GM19455 (cell line): ENCODE results near the gene ZNF679.
"Not testable (repeated sequence)": the region's sequence is repeated elsewhere in the genome, so short reads cannot be mapped to it uniquely, and the experiment has no call there.

Experiments
- ATAC-seq: cut with Tn5 transposase; IDR thresholded peaks from one replicate; pipeline ENCODE4 v1.9.1; 2021; ENCODE audit not compliant: unreplicated experiment

ZNF679 gene

DNA sequence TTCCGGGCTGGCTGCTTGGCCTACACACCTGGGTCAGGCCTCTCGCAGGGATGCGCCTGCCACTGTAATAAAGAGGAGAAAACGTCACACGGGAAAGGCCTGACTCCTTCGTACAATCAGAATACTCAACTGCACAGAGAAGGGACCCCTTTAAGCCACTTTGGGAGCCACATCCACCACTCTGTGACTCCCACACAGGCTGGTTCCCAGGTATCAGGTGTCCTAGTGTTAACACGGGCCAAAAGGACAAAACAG is 79.7 kb downstream of the ZNF679 start:
- ATAC-seq, result no peak

DNA sequence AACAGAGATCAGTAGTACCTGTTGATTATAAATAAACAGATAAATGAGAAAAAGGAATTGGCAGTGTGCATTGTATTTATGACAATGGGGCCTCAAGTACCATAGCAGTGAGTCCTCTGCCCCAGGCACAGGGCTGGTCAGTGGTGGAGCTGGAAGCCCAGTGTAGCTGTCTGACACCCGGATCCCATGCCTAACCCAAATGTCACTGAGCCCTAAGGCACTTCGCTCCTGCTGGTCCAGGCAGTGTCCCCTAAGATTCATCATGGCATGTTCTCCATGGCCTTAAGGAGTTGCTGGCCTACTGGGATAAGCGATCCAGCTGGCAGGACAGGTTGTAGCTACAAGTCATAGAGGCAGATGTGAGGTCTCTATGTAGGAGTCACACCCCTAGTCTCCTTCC is 82.2 kb downstream of the ZNF679 start:
- ATAC-seq, result no peak

DNA sequence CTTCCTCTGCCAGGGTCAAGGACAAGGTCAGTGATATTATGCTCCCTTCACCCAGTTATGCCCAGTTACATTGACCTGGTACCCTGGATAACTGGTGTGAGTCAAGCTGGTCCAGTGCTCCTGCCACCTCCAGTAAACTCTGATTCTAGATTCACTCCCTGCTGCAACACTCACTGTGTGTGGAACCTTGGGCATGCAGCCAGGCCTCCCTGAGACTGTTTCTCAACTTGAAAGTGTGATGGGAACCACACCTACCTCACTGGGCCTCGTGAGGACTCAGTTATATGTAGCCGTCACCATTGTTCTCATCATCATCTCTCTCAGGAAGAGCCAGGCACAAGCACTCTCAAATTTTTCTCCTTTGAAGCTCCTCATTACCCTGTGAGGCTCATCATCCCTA is 84.6 kb downstream of the ZNF679 start:
- ATAC-seq, result no peak

DNA sequence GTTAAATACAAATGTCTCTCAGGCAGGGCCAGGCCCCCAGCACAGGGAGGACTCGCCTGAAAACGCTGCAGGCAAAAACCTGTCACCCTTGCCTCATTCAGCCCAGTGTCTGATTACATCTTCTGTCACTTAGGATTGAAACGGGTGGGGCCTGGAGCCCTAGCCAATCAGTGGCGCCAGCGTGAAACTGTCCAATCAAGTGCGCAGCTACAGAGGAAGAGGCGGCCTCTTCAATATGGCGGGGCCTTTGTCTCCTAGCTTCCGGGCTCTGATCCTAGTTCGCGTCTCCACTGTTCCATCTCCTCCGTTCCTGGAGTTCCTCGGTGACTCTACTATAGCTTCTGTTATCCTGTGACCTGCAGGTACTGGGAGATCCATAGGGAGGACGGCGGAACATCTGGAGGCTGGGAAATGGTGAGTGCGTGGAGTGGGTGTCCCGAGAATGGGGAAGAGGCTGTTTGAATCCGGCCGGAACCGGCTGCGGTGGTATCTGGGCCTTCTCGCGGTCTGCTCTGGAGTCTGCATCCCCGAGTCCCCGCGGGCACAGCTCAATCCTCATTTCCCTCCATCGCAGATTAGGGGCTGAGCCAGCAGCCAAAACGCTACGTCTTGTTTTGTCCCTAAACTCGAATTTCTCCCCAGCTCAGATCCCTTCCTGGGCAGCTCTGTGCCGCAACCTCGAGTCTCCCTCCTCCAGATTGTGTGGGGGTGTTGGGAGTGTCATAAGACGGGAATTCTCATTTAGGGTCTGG is 85.6 kb downstream of the ZNF679 start, which contains the start of gene ZNF736:
Gene ZNF736, plus strand, starts transcription at position 222 of the 752 bp plus-strand sequence. Its CDS starts 190 bp downstream, at position 412.
- ATAC-seq, result peak; percentile 100

DNA sequence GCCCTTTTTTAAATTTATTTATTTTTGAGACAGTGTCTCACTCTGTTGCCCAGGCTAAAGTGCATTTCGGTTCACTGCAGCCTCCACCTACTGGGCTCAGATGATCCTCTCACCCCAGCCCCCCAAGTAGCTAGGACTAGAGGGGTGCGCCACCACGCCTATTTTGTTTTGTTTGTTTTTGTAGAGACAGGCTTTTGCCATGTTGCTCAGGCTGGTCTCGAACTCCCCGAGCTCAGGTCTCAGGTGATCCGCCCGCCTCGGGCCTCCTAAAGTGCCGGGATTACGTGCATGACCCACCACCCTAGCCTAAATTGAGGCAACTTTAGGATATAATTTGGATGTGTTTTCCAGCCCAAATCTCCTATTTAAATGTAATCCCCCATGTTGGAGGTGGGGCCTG is 86.3 kb downstream of the ZNF679 start:
- ATAC-seq, result no peak

DNA sequence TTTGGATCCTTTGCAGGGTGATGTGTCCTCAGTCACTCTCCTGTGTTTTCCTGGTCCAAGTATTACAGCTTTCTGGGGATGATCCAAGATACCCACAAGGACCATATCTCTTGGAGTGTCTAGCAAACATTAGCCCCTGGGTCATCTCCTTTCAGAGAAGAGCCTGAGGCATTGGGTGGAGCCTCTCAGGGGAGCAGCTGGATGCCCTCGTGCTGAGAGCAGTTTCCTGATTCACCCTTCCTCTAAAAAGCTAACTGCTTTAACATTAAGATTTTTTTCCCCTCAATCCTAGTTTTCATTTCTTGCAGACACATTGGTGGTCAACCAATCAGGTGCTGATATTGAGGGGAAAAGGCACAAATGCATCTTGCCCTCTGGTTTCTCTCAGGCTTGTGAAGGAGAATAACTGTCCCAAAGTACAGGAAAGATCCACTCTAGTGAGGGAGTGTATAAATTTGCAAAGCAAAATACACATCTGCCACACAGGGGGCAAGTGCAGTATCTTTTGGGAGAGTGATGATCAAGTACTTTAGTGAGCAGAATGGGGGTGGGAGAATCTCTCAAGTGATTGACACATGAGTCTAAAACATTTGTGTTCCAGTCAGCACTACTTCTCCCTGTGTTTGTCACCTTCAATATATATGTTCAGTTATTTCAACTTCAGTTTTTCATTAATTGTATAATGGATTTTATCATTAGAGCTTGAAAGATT is 87.9 kb downstream of the ZNF679 start:
- ATAC-seq, result not testable (repeated sequence)
